Esophagus muscularis mucosa (tissue), 4 donors: ENCODE data around the gene MAP9.

ENCODE experiments used
- EP300 ChIP-seq: sonication (generic); formaldehyde crosslinking; IDR thresholded peaks from one replicate; pipeline ENCODE4 v1.6.1; 2017; ENCODE audit warnings: antibody characterized with exemption
- POLR2A ChIP-seq: fragments of 450-650 bp; IDR thresholded peaks from one replicate; pipeline ENCODE4 v1.6.1; 2017; ENCODE audit warnings: antibody characterized with exemption, moderate library complexity, mild to moderate bottlenecking, low read depth
- POLR2AphosphoS5 ChIP-seq, 2 donors: sonication (generic); formaldehyde crosslinking; IDR thresholded peaks; one replicate each; pipeline ENCODE4 v1.6.1; 2017; ENCODE audit warnings: antibody characterized with exemption in 2 of 2
- TF ChIP-seq, protein P1 (sequence below), 3 experiments: fragments of 200-600 bp in 2 of 3; fragments of 450-650 bp in 1 of 3; sonication (generic) in 2 of 3; IDR thresholded peaks; one replicate each; pipeline ENCODE4 v1.5.1; 2017 to 2019; ENCODE audit warnings: antibody characterized with exemption in 3 of 3, mild to moderate bottlenecking in 2 of 3, moderate library complexity in 1 of 3

- no peak for TF ChIP-seq POLR2AphosphoS5 (IDR thresholded peaks at IDR 0.05)
- TF ChIP-seq, protein P1, sequence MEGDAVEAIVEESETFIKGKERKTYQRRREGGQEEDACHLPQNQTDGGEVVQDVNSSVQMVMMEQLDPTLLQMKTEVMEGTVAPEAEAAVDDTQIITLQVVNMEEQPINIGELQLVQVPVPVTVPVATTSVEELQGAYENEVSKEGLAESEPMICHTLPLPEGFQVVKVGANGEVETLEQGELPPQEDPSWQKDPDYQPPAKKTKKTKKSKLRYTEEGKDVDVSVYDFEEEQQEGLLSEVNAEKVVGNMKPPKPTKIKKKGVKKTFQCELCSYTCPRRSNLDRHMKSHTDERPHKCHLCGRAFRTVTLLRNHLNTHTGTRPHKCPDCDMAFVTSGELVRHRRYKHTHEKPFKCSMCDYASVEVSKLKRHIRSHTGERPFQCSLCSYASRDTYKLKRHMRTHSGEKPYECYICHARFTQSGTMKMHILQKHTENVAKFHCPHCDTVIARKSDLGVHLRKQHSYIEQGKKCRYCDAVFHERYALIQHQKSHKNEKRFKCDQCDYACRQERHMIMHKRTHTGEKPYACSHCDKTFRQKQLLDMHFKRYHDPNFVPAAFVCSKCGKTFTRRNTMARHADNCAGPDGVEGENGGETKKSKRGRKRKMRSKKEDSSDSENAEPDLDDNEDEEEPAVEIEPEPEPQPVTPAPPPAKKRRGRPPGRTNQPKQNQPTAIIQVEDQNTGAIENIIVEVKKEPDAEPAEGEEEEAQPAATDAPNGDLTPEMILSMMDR (IDR thresholded peaks at IDR 0.05) = no peak
- TF ChIP-seq EP300 = no peak
- TF ChIP-seq POLR2A = no peak
Observed at GRCh38 chr4:155367608-155368007, 9.2 kb downstream of the MAP9 start.
